GM12892 (cell line): Measurements from ENCODE around the gene CACNB3.

ENCODE experiments used
- POLR2A ChIP-seq: IDR thresholded peaks from 2 replicates; pipeline ENCODE4 v1.6.1; 2011; ENCODE audit warnings: low read depth, low read length, control low read depth
- POLR2AphosphoS5 ChIP-seq: IDR thresholded peaks from 2 replicates; pipeline ENCODE4 v1.6.1; 2011; ENCODE audit warnings: low read depth, low read length, control low read depth
- TAF1 ChIP-seq: IDR thresholded peaks from 2 replicates; pipeline ENCODE4 v1.6.1; 2011; ENCODE audit warnings: low read depth, mild to moderate bottlenecking, control low read depth, low read length, borderline replicate concordance

GRCh38 chr12:48851883-48852733 is 33.8 kb downstream of the CACNB3 start, which contains the start of gene DDX23:
- TF ChIP-seq POLR2A: peak; percentile 92
- TF ChIP-seq TAF1: peak; percentile 87
- peak; percentile 78 for TF ChIP-seq POLR2AphosphoS5
